ENCODE measurements around the gene LMF2. TPM values are rescaled to one million over a fixed set of nuclear protein-coding genes. Genes with fewer than 3 reads are reported as not detected.
"Not testable (repeated sequence)": the region's sequence is repeated elsewhere in the genome, so short reads cannot be mapped to it uniquely, and the experiment has no call there.

The LMF2 gene
- total RNA-seq, 1 experiment from 2014 or later, result 42.4 TPM

DNA sequence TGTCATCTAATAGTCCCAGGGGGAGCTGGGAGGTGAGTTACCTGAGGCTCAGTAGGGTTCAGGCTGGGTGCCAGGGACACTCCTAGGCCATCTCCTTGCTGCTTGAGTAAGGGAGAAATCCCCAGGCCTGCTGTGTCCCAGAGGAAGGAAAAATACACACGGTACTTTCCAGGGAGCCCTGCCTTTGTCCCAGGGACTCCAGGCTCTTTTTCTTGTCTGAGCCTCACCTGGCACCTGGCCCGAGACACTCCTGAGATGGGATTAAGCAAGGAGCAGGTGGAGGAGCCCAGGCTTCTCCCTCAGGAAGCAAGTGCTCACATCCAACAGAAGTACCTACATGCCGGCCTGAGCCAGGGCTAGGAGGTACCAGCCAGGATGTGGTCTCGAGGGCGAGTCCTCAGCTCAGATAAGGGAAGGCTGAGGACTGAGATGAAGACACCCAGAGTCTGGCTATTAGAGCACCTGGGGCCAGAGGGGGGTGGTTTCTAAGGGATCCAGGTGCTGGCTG, 37.3 kb upstream of the LMF2 start:
- Histone ChIP-seq H3K27me3 (ENCODE audit: low read length) (no peaks in the 10 kb centered on the region), H2AFZ (ENCODE audit: low read length) (no peak overlapping the region), H3K27ac (ENCODE audit: low read length) (no peak overlapping the region), H3K4me3 (ENCODE audit: low read length) (no peak overlapping the region), H3K79me2 (ENCODE audit: low read length) (no peaks in the 10 kb centered on the region), H3K4me1 (ENCODE audit: insufficient read depth, low read length) (peaks cover 11% of the 10 kb centered on the region), H3K36me3 (ENCODE audit: low read depth, low read length) (no peaks in the 10 kb centered on the region), H3K9ac (ENCODE audit: low read length) (no peak overlapping the region), H3K4me2 (ENCODE audit: low read length) (no peak overlapping the region), H3K9me3 (ENCODE audit: low read length) (no peaks in the 10 kb centered on the region), H3F3A (ENCODE audit: low read length, unreplicated experiment) (no peaks in the 10 kb centered on the region), H4K20me1 (ENCODE audit: low read length) (no peaks in the 10 kb centered on the region), H3K9me2 (replicated peaks; ENCODE audit: low read length) (no peaks in the 10 kb centered on the region)
- DNase-seq, result no peak
- ATAC-seq, result no peak; the same call in 1 of the 2 replicates
- ChIA-PET CTCF (no interaction called here), POLR2A (ENCODE audit: unreplicated experiment) (no interaction called here)
- BruUV-seq (replicated peaks), result no TSS peak
- intact Hi-C loops (cut with micrococcal nuclease), result no loop called here
- TF ChIP-seq, protein P1, sequence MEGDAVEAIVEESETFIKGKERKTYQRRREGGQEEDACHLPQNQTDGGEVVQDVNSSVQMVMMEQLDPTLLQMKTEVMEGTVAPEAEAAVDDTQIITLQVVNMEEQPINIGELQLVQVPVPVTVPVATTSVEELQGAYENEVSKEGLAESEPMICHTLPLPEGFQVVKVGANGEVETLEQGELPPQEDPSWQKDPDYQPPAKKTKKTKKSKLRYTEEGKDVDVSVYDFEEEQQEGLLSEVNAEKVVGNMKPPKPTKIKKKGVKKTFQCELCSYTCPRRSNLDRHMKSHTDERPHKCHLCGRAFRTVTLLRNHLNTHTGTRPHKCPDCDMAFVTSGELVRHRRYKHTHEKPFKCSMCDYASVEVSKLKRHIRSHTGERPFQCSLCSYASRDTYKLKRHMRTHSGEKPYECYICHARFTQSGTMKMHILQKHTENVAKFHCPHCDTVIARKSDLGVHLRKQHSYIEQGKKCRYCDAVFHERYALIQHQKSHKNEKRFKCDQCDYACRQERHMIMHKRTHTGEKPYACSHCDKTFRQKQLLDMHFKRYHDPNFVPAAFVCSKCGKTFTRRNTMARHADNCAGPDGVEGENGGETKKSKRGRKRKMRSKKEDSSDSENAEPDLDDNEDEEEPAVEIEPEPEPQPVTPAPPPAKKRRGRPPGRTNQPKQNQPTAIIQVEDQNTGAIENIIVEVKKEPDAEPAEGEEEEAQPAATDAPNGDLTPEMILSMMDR (conservative IDR thresholded peaks at IDR 0.05; ENCODE audit: low read depth, low read length), result no peak

DNA sequence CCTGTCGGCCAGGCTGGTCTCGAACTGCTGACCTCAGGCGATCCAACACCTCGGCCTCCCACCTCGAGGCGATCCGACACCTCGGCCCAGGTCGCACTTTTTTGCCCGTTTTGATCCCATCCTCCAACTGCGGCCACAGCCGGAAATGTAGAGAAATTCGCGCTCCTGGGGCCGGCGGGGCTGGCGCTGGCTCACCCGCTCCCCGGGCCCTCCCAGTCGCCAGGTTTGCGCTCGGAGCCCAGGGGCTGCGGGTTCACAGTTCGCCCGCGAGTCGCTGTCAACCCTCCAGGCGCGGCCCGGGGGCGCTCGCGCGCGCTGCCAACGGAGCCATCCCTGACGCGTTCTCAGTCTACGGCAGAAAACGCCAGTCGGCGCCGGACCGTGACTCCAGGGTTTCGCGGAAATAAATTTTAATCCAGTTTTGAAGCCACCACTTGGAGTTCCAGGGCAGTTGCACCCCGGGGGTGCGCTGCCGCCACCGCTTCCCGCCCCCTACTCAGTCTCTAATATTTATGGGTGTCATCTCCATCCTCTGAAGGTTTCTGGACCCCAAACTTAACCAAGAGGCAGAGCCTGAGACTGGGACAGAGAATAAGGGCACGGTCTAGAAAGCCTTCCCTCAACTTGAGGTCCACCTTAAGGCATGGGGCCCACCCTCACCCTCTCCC, 36.7 kb upstream of the LMF2 start:
- no peak for DNase-seq

DNA sequence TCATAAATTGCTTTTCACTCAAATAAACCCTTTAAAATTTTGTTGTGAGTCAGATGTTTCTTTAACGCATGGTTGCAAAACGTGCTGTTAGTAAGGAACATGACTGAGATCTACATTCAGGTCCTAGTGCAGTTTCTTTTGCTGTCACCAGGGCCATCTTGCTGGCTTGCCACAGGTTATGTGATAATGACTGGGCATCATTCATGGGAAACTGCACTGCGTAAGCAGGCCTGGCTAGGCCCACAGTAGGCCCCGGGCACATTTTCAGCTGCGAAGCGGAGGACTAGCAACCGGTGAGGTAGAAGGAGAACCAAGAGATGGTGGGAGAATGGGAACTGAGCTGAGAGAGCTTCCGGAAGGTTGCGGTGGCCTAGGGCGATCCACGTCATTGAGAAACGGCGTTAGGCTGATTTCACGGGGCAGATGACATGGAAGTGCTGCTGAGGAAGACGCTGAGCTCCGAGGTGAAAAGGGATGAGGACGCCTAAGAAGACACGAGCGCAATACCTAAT, 35.0 kb upstream of the LMF2 start:
- no peaks in the 10 kb centered on the region for H4K20me1 ChIP-seq (ENCODE audit: low read length)
- peaks cover 19% of the 10 kb centered on the region for H3K4me1 ChIP-seq (ENCODE audit: insufficient read depth, low read length)
- ChIA-PET CTCF (no interaction called here), POLR2A (ENCODE audit: unreplicated experiment) (no interaction called here)
- no peak overlapping the region for H2AFZ ChIP-seq (ENCODE audit: low read length)
- no peaks in the 10 kb centered on the region for H3F3A ChIP-seq (ENCODE audit: low read length, unreplicated experiment)
- no peaks in the 10 kb centered on the region for H3K27me3 ChIP-seq (ENCODE audit: low read length)
- H3K9me2 ChIP-seq (replicated peaks; ENCODE audit: low read length), result no peaks in the 10 kb centered on the region
- peak overlapping the region; percentile 34 for H3K27ac ChIP-seq (ENCODE audit: low read length)
- no peak for DNase-seq
- no peak overlapping the region for H3K4me2 ChIP-seq (ENCODE audit: low read length)
- no TSS peak for BruUV-seq (replicated peaks)
- no peak for ATAC-seq
- H3K9ac ChIP-seq (ENCODE audit: low read length), result no peak overlapping the region
- no peaks in the 10 kb centered on the region for H3K79me2 ChIP-seq (ENCODE audit: low read length)
- H3K36me3 ChIP-seq (ENCODE audit: low read depth, low read length), result no peaks in the 10 kb centered on the region
- H3K9me3 ChIP-seq (ENCODE audit: low read length), result no peaks in the 10 kb centered on the region
- no peak for TF ChIP-seq EZH2 (IDR thresholded peaks at IDR 0.05; ENCODE audit: low read length, unreplicated experiment)
- TF ChIP-seq, protein P1 (conservative IDR thresholded peaks at IDR 0.05; ENCODE audit: low read depth, low read length), result no peak
- TF ChIP-seq EZH2phosphoT487 (IDR thresholded peaks at IDR 0.05; ENCODE audit: borderline replicate concordance, low read length), result no peak
- intact Hi-C loops (cut with micrococcal nuclease), result no loop called here
- H3K4me3 ChIP-seq (ENCODE audit: low read length), result no peak overlapping the region

More for the DNA sequence above, 36.7 kb upstream of the LMF2 start:
- H3K4me3 ChIP-seq (ENCODE audit: low read length), result no peak overlapping the region
- H2AFZ ChIP-seq (ENCODE audit: low read length), result no peak overlapping the region
- peaks cover 16% of the 10 kb centered on the region for H3K4me1 ChIP-seq (ENCODE audit: insufficient read depth, low read length)
- H3K9ac ChIP-seq (ENCODE audit: low read length), result no peak overlapping the region
- H3K9me3 ChIP-seq (ENCODE audit: low read length), result no peaks in the 10 kb centered on the region
- H3K27ac ChIP-seq (ENCODE audit: low read length), result no peak overlapping the region
- TF ChIP-seq EZH2phosphoT487 (IDR thresholded peaks at IDR 0.05; ENCODE audit: borderline replicate concordance, low read length), result no peak
- TF ChIP-seq EZH2 (IDR thresholded peaks at IDR 0.05; ENCODE audit: low read length, unreplicated experiment), result no peak
- TF ChIP-seq, protein P1 (conservative IDR thresholded peaks at IDR 0.05; ENCODE audit: low read depth, low read length), result no peak
- H3K4me2 ChIP-seq (ENCODE audit: low read length), result no peak overlapping the region
- no TSS peak for BruUV-seq (replicated peaks)
- intact Hi-C loops (cut with micrococcal nuclease), result no loop called here
- H4K20me1 ChIP-seq (ENCODE audit: low read length), result no peaks in the 10 kb centered on the region
- ChIA-PET CTCF (no interaction called here), POLR2A (ENCODE audit: unreplicated experiment) (no interaction called here)
- no peaks in the 10 kb centered on the region for H3K27me3 ChIP-seq (ENCODE audit: low read length)
- no peaks in the 10 kb centered on the region for H3F3A ChIP-seq (ENCODE audit: low read length, unreplicated experiment)
- H3K36me3 ChIP-seq (ENCODE audit: low read depth, low read length), result no peaks in the 10 kb centered on the region
- H3K9me2 ChIP-seq (replicated peaks; ENCODE audit: low read length), result no peaks in the 10 kb centered on the region
- ATAC-seq, result no peak
- no peaks in the 10 kb centered on the region for H3K79me2 ChIP-seq (ENCODE audit: low read length)

DNA sequence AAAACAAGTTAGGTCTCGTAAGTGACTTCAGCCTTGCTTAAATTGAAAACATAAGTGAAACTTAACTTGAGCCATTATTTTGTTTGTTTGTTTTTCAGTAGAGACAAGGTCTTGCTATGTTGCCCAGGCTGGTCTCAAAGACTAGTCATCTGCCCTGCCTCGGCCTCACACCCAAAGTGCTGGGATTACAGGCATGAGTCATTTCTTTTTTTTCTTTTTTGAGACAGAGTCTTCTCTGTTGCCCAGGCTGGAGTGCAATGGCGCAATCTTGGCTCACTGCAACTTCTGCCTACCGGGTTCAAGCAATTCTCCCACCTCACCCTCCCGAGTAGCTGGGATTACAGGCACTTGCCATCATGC, 34.1 kb upstream of the LMF2 start:
- H3K9me2 ChIP-seq (replicated peaks; ENCODE audit: low read length); intact Hi-C loops (cut with micrococcal nuclease); H3K79me2 ChIP-seq (ENCODE audit: low read length); CTCF ChIA-PET; ATAC-seq; BruUV-seq (replicated peaks); H3K9ac ChIP-seq (ENCODE audit: low read length); H3K36me3 ChIP-seq (ENCODE audit: low read depth, low read length); H4K20me1 ChIP-seq (ENCODE audit: low read length); H3F3A ChIP-seq (ENCODE audit: low read length, unreplicated experiment); H3K9me3 ChIP-seq (ENCODE audit: low read length); POLR2A ChIA-PET (ENCODE audit: unreplicated experiment); H3K4me3 ChIP-seq (ENCODE audit: low read length); H3K4me2 ChIP-seq (ENCODE audit: low read length); H3K27me3 ChIP-seq (ENCODE audit: low read length); H2AFZ ChIP-seq (ENCODE audit: low read length): not testable (repeated sequence)
- peak; percentile 55 for DNase-seq
- Histone ChIP-seq H3K4me1 (ENCODE audit: insufficient read depth, low read length) (peaks cover 19% of the 10 kb centered on the region), H3K27ac (ENCODE audit: low read length) (peak overlapping the region; percentile 93)
